Activated CD8-positive, alpha-beta memory T cell treated with anti-CD3 and anti-CD28 coated beads for 24 hours (primary cell): ENCODE results near the gene NADK.
A peak's percentile ranks its signal among the peaks of the same experiment; 100 is the strongest.

ENCODE experiments used
- DNase-seq: peaks from one replicate; pipeline ENCODE4 v3.0.0-alpha.2; 2020

The NADK gene, protein sequence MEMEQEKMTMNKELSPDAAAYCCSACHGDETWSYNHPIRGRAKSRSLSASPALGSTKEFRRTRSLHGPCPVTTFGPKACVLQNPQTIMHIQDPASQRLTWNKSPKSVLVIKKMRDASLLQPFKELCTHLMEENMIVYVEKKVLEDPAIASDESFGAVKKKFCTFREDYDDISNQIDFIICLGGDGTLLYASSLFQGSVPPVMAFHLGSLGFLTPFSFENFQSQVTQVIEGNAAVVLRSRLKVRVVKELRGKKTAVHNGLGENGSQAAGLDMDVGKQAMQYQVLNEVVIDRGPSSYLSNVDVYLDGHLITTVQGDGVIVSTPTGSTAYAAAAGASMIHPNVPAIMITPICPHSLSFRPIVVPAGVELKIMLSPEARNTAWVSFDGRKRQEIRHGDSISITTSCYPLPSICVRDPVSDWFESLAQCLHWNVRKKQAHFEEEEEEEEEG

DNA sequence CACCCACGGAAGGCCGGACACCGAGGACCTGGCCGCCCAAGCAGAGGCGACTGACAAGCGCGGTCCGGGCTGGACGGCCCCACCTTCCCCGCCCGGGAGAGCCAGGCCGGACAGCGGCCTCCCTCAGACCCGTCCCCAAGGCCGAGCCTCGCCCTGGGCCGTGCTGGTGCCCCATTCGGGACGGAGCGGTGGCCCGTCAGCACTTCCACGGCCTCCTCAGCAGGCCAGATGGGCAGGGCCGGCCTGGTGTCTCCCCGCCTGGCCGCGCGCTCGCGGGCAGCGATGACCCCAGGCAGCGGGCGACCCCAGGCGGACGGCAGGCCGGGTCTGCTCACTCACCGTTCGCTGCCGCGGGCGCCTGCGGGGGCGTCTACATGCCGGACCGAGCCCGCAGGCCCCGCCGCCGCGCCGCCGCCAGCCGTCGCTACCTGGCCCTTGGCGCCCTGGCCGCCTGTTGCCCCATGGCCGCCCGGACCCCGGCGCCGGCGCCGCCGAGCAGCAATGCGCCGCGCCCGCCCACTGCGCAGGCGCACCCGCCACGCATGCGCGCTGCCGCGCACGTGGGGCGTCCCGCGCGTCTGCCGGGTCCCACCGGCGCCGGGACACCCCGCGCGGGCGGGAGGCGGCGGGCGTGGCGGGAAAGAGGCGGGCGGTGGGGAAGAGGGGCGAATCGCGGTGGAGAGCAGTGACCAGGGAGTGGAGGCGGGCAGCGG is at the start of gene NADK:
TSS of gene NADK (minus strand) at position 521 of the 713 bp plus-strand sequence. CDS start 13,064 bp downstream, outside the sequence.
- DNase-seq: peak; percentile 90

GRCh38 chr1:1827089-1827848 is 49.0 kb upstream of the NADK start:
- DNase-seq: no peak

DNA sequence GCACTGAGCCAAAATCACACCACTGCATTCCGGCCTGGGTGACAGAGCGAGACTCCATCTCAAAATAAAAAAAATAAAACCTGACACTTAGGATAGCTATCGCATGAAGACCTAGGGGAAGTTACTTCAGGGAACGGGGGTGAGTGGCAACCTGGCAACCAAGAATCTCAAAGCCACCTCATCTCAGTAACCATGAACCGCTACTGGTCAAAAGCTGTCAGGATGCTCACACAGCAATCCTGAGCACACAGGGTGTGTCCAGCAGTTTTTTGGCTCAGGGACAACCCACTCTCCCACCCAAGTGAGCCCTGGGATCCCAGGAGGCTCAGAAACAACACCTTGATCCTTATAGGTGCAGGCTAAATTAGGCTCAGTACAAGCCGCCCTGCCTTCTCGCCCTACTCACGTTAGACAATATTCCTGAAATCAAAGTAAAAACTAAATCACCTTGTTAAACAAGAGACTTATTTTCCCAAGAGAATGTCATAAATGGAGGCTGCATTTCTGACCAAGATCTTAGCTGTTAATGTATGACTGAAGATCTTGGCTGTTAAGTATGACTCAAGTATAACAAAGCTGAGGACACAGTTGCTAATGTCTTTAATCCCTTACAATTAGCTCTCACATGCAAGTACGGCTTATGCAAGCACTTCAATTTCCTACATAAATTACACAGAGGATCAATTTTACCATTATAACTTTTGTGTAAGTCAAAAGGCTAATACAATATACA is 48.3 kb upstream of the NADK start:
- DNase-seq: no peak

DNA sequence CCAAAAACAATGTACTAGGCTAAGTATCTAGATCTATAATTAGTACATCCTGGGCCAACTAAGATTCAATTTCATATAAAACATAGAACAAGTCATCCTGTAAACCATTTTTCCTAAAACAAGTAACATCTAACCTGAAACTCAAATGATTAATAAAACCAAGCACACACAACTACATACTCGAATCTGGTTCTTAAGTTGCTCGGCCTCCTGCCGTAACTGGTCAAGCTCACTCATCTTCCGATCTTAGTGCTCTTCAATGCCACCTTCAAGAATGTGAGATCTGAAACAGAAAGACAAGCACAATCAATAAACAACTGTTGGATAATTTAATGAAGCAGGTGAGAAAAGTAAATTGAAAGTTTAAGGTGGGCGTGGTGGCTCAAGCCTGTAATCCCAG is 46.9 kb upstream of the NADK start:
- no peak for DNase-seq

DNA sequence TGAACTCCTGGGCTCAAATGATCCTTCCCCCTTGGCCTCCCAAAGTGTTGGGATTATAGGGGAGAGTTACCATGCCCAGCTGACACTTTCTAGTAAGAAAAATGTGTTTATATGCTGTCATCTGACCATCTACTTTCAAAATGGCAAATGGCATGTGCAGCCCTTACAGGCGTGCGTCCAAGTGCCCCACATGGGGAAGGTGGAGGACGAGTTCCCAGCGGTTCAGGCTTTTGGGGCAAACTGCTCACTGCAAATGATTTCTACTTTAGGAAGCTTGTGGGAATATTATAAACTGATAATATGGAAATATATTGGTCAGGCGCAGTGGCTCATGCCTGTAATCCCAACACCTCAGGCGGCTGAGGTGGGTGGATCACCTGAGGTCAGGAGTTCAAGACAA is 41.5 kb upstream of the NADK start:
- DNase-seq: no peak

- no peak for DNase-seq
Observed at GRCh38 chr1:1817221-1817620, 39.0 kb upstream of the NADK start.

DNA sequence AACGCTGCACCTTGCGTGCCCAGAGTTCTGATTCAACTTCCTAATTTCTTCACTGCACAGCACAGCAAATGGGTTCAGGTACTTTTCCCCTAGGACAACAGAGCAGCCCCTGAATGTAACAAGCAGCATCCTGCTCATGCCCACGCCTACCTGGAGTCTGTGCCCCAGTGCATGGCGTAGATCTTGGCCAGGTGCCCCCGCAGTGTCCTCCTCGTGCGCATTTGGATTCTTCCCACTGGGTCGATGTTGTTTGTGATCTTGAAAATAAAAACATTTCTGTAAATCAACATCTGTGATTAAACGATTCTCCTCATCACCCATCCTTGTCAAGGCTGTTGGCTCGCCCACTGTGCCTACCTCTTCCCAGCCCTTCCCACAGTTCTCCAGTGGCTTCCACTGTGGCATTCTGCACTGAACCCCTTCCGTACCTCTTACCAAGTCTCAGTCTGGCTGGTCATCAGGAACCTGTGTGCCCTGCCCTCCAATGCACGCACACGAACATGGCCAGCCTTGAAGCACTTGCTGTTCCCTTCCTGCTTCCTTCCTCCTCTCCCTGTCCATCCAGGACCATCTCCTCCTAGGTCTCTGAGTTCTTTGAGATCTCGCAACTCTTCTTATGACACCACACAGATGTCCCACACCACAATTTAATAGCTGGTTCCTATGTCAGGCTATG is 37.5 kb upstream of the NADK start:
- DNase-seq: no peak

GRCh38 chr1:1809489-1809888 is 31.2 kb upstream of the NADK start:
- DNase-seq: no peak

DNA sequence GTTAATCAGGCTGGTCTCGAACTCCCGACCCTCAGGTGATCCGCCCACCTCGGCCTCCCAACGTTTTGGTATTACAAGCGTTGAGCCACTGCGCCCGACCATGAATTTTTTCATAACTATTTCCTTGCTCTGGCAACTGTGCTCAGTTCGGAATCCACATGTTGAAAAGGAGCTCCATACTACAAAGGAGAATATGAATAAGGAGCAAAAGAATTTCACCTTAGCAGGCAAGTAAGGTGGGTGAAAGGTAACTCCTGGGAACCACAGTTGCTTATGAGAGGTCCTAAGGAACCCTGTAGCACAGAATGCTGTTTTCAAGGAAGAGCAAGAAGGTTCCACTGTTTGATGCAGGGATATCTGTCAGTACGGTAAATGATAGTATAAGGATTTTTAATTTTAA is 29.9 kb upstream of the NADK start:
- DNase-seq: no peak

- DNase-seq: no peak
Observed at GRCh38 chr1:1806890-1807289, 28.6 kb upstream of the NADK start.

DNA sequence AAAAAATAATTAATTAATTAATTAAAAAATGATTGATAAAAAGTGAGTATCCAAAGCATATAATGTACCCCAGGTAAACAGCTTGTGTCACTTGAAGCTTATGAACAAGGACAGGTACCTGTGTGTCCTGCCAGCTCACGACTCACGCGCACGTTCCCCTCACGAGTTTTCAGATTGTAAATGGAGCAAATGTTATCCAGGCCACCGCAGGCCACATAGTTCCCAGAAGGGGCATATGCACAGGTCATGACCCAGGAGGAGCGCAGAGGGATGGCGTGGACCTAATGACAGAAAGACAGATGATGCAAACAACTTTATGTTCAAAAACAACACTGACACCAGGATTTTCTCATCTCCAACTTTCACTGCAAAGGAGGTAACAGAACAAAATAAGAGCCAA is 26.0 kb upstream of the NADK start:
- DNase-seq: no peak

GRCh38 chr1:1802871-1803270 is 24.6 kb upstream of the NADK start:
- DNase-seq: no peak

DNA sequence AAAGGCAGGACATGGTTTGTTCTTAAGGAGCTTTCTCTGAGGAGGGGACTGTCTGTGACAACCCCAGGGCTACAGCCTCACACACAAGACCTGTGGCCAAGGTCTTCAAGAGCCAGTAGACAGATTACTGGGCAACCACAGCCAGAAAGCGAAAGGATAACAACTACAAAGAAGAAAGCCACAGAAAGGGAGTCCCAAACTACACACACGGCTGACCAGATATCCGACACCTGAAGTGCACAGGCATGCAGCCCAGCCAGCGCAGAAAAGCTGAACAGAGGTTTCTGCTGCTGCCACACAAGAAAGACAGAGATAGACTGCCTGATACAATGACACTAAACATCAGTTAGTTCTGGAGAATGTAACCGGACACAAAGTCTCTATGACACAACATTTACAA is 21.4 kb upstream of the NADK start:
- DNase-seq: no peak

DNA sequence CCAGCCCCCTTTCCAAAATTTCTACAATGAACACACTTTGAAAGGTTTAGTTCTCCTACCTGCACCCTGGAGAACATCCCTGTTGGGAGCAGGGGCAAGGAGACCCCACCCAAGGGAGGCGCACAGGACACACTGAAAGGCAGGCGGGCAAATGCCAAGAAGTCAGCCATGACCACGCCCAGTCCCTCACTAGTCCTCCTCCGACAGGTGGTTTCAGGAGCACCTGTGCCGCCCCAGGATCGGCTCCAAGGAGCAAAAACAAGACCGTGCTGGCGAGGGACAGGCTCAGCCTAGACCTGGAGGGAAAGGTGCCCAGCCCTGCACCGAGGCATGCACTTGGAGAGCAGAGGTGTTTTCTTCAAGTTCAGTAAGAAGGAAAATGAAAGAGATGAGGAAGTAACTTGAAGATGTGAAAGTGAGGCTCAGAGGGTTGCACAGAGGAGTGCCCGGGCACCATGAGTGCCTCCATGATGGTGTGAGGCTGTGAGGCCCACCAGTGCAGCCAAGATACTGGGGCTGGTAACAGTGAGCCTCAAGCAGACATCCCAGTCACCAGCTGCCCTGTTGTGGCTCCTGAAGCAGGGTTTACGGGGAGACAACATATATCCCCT is 19.6 kb upstream of the NADK start:
- no peak for DNase-seq

DNA sequence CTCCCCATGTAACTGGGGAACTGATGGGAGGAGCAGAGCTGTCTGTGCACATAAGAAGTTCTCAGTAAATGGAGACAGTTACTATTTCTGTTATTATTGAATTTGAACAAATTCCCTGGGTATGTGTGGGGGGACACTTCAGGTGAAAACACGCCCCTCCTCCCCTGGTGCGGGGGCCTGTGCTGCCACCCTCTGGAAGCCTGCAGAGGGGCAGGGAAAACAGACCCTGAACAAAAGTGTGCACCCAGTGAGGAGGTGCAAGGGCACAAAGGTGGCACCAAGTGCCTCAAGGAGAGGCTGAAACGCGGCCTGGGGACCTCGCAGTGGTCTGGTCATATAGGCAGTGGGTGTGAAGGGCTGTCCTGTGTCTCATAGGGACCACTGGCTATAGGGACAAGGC is 18.2 kb upstream of the NADK start:
- DNase-seq: no peak

DNA sequence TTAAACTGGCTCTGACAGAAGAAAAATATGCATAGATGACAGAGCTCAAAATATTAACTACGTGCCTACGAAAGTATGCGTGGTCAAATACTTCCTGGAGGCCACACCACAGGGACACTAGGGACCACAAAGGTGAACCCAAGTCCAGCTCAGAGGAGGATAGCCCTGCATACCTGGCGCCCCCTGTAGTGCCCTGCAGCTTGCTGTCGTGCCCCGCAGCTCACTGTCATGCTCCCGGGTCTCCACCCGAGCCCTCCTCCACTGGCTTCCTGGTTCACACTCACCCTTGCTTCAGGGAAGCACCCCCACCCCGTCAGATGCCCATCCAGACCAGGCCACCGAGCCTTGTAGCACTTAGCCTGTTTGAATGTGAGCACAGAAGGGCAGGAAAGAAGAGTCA is 16.7 kb upstream of the NADK start:
- DNase-seq: no peak

DNA sequence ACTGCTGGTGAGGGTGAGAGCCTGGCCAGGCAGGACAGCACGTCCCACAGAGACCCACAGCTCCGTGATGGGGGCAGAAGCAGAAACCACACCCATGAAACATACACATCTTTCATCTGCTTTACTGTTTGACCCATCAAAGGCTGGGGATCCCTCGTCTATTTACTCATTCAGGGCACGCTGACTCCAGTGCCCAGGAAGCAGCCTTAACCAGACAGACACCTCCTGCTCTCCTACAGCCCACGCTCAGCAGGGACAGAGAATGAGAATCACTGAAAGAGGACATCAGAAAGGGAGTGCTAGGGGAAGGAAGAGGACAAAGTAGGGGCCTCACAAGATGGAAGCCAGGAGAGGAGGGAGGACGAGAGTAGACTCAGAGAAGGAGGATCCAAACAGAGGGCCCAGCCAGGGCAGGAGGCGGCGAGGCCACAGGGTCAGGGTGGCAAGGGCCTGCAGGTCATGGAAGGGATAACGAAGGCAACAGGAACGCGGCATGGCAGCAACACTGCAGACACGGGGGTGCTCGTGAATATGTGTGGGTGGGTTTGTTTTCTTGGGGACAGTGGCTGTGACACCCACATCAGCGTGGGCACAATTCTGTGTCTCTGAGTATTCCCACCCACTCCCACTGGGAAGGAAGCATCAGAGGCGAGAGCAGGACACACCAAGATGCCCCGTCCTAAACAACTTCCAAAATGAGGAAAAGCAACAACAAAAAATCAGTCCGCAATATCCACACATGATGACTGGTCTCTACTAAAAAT is 15.4 kb upstream of the NADK start:
- no peak for DNase-seq

DNA sequence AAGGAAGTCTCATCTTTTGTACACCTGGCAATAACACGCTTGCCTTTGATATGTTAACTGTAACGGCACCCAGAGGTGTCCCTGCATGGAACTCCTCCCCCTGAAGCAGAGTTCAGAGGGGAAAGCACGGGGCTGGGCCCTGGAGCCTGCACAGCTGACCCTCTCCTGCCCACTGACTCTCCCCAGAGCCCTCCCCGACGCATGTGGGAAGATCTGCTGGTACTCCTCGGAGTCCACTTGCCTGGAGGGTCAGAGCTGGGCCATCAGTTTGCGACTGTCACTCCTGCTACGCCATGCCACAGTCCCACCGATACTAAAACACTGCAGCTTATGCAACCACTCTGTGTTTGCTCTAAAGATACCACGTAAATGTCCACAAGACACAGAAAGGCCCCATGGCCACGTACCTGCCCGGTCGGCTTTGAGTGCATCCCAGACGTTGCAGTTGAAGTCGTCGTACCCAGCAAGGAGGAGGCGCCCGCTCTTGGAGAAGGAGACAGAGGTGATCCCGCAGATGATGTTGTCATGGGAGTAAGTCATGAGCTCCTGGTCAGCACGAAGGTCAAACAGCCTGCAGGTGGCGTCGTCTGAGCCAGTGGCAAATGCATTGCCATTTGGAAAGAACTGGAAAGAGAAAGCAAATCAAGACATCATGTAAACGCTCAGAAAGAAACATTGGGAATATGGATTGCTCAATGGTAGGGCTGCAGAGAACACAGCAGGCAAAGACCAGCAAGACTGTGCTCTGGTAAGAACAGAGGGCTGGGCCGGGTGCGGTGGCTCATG is 10.6 kb upstream of the NADK start:
- no peak for DNase-seq

GRCh38 chr1:1788136-1788535 is 9.9 kb upstream of the NADK start:
- DNase-seq: no peak
